ENCODE measurements around the gene GPC1.
A peak's percentile ranks its signal among the peaks of the same experiment; 100 is the strongest.

GPC1 gene

GRCh38 chr2:240436683-240437550 lies 1.5 kb downstream of the GPC1 start:
- H3K9me3 ChIP-seq = no peaks in the 10 kb centered on the region
- TF ChIP-seq Cebpa-rat (IDR thresholded peaks at IDR 0.05) = no peak
- peaks cover 32% of the 10 kb centered on the region for H3K4me1 ChIP-seq
- H4K20me1 ChIP-seq = peaks cover 26% of the 10 kb centered on the region
- no peaks in the 10 kb centered on the region for H3K36me3 ChIP-seq
- H3K9ac ChIP-seq = peak overlapping the region; percentile 77; the same call in 1 of the 2 replicates
- no peak overlapping the region for H3K27ac ChIP-seq
- H3K27me3 ChIP-seq = peaks cover 27% of the 10 kb centered on the region
- H3K4me2 ChIP-seq = peak overlapping the region; percentile 100
- peak overlapping the region; percentile 79 for H3K4me3 ChIP-seq

DNA sequence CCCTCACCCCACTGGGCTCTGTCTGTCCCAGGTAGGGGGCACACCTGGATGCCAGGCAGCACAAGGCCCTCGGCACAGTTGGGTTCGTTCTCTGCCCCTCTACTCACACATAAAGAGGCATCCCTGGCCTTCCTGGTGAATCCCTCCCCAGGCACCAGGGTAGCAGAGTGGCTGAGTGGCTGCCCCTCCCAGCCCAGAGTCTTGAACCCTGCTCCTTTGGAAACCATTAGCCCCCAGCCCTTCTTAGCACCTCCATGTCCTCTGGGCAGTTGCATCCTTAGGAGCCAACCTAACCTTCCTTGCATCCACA lies 2.0 kb downstream of the GPC1 start:
- Histone ChIP-seq H3K4me3 (no peak overlapping the region), H4K20me1 (peaks cover 26% of the 10 kb centered on the region), H3K4me2 (peak overlapping the region; percentile 100; the same call in 1 of the 2 replicates), H3K4me1 (peaks cover 32% of the 10 kb centered on the region), H3K9ac (no peak overlapping the region), H3K27me3 (peaks cover 27% of the 10 kb centered on the region), H3K27ac (no peak overlapping the region), H3K9me3 (no peaks in the 10 kb centered on the region), H3K36me3 (no peaks in the 10 kb centered on the region)
- TF ChIP-seq Cebpa-rat (IDR thresholded peaks at IDR 0.05) = no peak

- Histone ChIP-seq H3K27ac (0 out of 2 replicates have a peak overlapping the region, but pooled peaks have one; percentile 18), H3K4me1 (peaks cover 32% of the 10 kb centered on the region), H3K4me3 (no peak overlapping the region), H3K27me3 (peaks cover 27% of the 10 kb centered on the region), H3K9me3 (no peaks in the 10 kb centered on the region), H4K20me1 (peaks cover 26% of the 10 kb centered on the region), H3K9ac (no peak overlapping the region), H3K4me2 (no peak overlapping the region; the same call in 1 of the 2 replicates), H3K36me3 (no peaks in the 10 kb centered on the region)
- no peak for TF ChIP-seq Cebpa-rat (IDR thresholded peaks at IDR 0.05)
Measured at GRCh38 chr2:240437861-240438809, 2.7 kb downstream of the GPC1 start.

DNA sequence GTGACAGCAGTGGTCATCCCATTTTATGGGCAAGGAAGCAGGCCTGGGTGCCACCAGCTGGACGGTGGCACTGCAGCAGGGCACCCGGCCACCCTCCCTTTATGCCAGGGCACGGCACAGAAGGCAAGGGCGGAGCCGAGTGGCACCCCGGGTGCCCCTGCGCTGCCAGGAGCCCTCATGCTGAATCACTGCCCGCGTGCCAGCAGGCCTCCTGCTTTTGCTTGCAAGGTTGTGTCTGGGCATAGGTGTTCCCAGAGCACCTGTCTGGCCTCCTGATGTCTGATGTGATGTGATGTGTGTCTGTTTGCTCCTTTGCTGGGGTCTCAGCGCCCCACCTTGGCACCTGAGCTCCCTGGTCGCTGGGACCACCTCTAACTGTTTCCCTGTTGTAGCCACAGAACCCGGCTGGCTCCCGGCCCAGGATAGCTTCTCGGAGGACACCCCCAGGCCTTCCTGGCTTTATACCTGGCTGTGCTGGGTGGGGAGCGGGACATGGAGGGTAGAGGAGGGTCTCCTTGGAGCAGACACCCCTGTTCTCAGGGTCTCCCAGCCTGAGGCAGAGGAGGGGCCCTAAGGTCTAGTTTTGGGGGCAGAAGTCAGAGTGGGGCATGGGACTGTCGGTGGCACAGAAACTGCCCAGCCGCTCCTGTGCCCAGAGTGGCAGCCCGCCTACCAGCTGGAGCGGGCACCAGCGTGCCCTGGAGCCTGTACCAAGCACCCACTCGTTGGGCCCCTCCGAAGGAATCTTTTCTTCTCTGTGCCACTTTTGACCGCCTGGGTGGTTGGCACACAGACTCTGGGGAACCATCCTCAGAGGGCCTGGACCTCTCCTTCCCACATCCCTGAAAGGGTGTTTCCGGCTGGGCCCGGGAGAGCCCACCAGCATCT lies 3.6 kb downstream of the GPC1 start:
- H3K27me3 ChIP-seq = peaks cover 27% of the 10 kb centered on the region
- no peaks in the 10 kb centered on the region for H3K36me3 ChIP-seq
- peaks cover 26% of the 10 kb centered on the region for H4K20me1 ChIP-seq
- H3K4me2 ChIP-seq = no peak overlapping the region
- TF ChIP-seq Cebpa-rat (IDR thresholded peaks at IDR 0.05) = no peak
- no peaks in the 10 kb centered on the region for H3K9me3 ChIP-seq
- H3K9ac ChIP-seq = peak overlapping the region; percentile 19; the same call in 1 of the 2 replicates
- H3K4me1 ChIP-seq = peaks cover 27% of the 10 kb centered on the region
- H3K4me3 ChIP-seq = no peak overlapping the region
- H3K27ac ChIP-seq = 0 out of 2 replicates have a peak overlapping the region, but pooled peaks have one; percentile 18

- H3K27me3 ChIP-seq = peaks cover 27% of the 10 kb centered on the region
- no peak overlapping the region for H3K27ac ChIP-seq
- peak overlapping the region; percentile 19; the same call in 1 of the 2 replicates for H3K9ac ChIP-seq
- peaks cover 21% of the 10 kb centered on the region for H3K4me1 ChIP-seq
- no peak overlapping the region for H3K4me2 ChIP-seq
- peaks cover 30% of the 10 kb centered on the region for H4K20me1 ChIP-seq
- TF ChIP-seq Cebpa-rat (IDR thresholded peaks at IDR 0.05) = no peak
- no peaks in the 10 kb centered on the region for H3K36me3 ChIP-seq
- no peaks in the 10 kb centered on the region for H3K9me3 ChIP-seq
- H3K4me3 ChIP-seq = no peak overlapping the region
Measured at GRCh38 chr2:240439698-240440151, 4.3 kb downstream of the GPC1 start.

GRCh38 chr2:240440251-240440650 lies 4.8 kb downstream of the GPC1 start:
- Histone ChIP-seq H4K20me1 (peaks cover 35% of the 10 kb centered on the region), H3K4me1 (peaks cover 19% of the 10 kb centered on the region)

DNA sequence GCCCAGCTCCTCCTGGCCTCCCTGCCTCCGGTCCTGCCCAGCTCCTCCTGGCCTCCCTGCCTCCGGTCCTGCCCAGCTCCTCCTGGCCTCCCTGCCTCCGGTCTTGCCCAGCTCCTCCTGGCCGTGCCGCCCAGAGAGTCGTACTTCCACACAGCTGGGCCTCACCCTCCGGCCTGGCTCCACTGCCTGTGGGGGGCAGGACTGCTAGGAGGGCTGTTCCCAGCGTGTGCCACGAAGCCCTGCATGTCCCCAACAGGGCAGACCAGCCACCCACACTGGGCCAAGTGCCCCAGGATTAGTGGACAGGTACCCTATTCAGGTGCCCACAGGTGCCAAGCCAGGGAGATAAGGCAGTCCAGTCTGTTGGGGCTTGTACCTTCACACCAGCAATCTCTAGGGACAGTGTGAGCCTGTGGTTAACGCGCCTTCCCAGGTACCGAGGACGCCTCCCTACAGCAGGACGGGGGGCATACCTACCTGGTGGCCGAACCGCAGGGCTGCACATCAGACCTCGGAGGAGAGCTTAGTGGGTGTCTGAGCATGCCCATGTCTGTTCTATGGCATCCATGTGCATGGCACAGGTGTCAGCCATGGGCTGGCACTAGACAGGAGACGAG lies 5.3 kb downstream of the GPC1 start:
- Histone ChIP-seq H3K36me3 (no peaks in the 10 kb centered on the region), H3K9me3 (no peaks in the 10 kb centered on the region), H3K4me1 (peaks cover 19% of the 10 kb centered on the region), H3K27ac (no peak overlapping the region), H3K4me3 (no peak overlapping the region), H3K9ac (no peak overlapping the region), H3K27me3 (peaks cover 24% of the 10 kb centered on the region), H3K4me2 (no peak overlapping the region), H4K20me1 (peaks cover 37% of the 10 kb centered on the region)
- no peak for TF ChIP-seq Cebpa-rat (IDR thresholded peaks at IDR 0.05)

More at GRCh38 chr2:240440251-240440650, 4.8 kb downstream of the GPC1 start:
- Histone ChIP-seq H3K4me3 (no peak overlapping the region), H3K9ac (no peak overlapping the region), H3K4me2 (no peak overlapping the region), H3K36me3 (no peaks in the 10 kb centered on the region), H3K27me3 (peaks cover 27% of the 10 kb centered on the region), H3K27ac (no peak overlapping the region), H3K9me3 (no peaks in the 10 kb centered on the region)
- no peak for TF ChIP-seq Cebpa-rat (IDR thresholded peaks at IDR 0.05)

DNA sequence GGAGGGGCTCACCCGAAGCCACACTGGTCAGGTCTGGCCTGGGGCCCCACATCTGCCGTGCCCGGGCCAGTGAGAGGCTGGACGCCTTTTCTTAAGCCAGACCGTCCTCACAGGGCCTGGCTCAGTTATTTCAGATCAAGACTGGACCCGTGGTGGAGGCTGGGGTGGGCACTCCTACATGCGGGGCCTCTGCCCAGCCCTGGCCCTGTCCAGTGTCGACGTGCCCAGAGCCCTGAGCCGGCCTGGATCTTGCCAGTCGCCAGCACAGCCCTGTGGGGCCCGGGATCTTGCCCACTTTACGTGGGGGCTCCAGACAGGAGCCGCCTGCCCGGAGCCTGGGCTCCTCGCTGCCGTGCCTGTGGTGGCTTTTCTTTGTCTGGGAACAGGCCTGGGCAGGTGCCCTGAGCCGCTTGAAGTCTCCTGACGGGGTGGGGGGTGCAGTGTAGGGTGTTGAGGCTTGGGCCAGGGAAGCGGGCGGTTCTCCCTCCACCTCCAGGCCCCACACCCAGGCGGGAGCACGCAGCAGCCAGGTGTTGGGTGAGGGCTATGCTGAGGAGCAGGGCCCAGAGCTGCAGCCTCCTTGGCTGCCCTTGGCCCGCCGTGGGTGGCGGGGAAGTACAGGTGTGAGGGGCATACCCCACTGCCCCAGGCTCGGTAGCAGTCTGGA lies 6.0 kb downstream of the GPC1 start:
- TF ChIP-seq Cebpa-rat (IDR thresholded peaks at IDR 0.05) = no peak
- H4K20me1 ChIP-seq = peaks cover 37% of the 10 kb centered on the region
- H3K9me3 ChIP-seq = no peaks in the 10 kb centered on the region
- no peak overlapping the region for H3K27ac ChIP-seq
- H3K4me2 ChIP-seq = no peak overlapping the region
- peaks cover 18% of the 10 kb centered on the region for H3K27me3 ChIP-seq
- no peaks in the 10 kb centered on the region for H3K36me3 ChIP-seq
- H3K4me1 ChIP-seq = peaks cover 15% of the 10 kb centered on the region
- H3K9ac ChIP-seq = no peak overlapping the region
- no peak overlapping the region for H3K4me3 ChIP-seq

All from BLaER1 (cell line).